Stimulated activated memory B cell treated with anti-CD40 and anti-IgM and Interleukin-4, amounts not matched to agents 10 μg/mL and 1 μg/mL and 100 μg/mL, for 72 hours (primary cell): ENCODE measurements around the gene ARF1.

ENCODE experiments used
- ATAC-seq: fragments of 150-1000 bp; cut with Tn5 transposase; 2 replicates; pipeline ENCODE4 v1.10.0; 2021
- H3K27ac Mint-ChIP-seq: one replicate; pipeline ENCODE4 v1.8.0; 2022; ENCODE audit warnings: mild to moderate bottlenecking, mixed read lengths
- H3K27me3 Mint-ChIP-seq: one replicate; pipeline ENCODE4 v1.8.0; 2022; ENCODE audit warnings: mixed read lengths
- H3K36me3 Mint-ChIP-seq: one replicate; pipeline ENCODE4 v1.8.0; 2022; ENCODE audit warnings: mixed read lengths
- H3K4me1 Mint-ChIP-seq: one replicate; pipeline ENCODE4 v1.8.0; 2022; ENCODE audit warnings: mixed read lengths
- H3K4me3 Mint-ChIP-seq: one replicate; pipeline ENCODE4 v1.8.0; 2022; ENCODE audit warnings: mild to moderate bottlenecking, moderate library complexity, mixed read lengths
- H3K9me3 Mint-ChIP-seq: one replicate; pipeline ENCODE4 v1.8.0; 2022; ENCODE audit warnings: mixed read lengths

Gene ARF1

GRCh38 chr1:228097333-228098081 lies 15.0 kb downstream of the ARF1 start:
- no peak for ATAC-seq
- Mint-ChIP-seq H3K27ac (no peak overlapping the region), H3K9me3 (peaks cover 9% of the 10 kb centered on the region), H3K27me3 (no peaks in the 10 kb centered on the region), H3K4me1 (peaks cover 42% of the 10 kb centered on the region), H3K36me3 (peaks cover 46% of the 10 kb centered on the region), H3K4me3 (no peak overlapping the region)

- H3K4me1 Mint-ChIP-seq = peaks cover 41% of the 10 kb centered on the region
- peaks cover 46% of the 10 kb centered on the region for H3K36me3 Mint-ChIP-seq
- ATAC-seq = no peak
- peaks cover 9% of the 10 kb centered on the region for H3K9me3 Mint-ChIP-seq
- H3K27me3 Mint-ChIP-seq = no peaks in the 10 kb centered on the region
- H3K4me3 Mint-ChIP-seq = no peak overlapping the region
- no peak overlapping the region for H3K27ac Mint-ChIP-seq
These were observed 15.9 kb downstream of the ARF1 start for GRCh38 chr1:228098323-228098931.

GRCh38 chr1:228099331-228099732 lies 16.8 kb downstream of the ARF1 start:
- H3K27ac Mint-ChIP-seq = no peak overlapping the region
- peaks cover 9% of the 10 kb centered on the region for H3K9me3 Mint-ChIP-seq
- peaks cover 40% of the 10 kb centered on the region for H3K36me3 Mint-ChIP-seq
- H3K4me3 Mint-ChIP-seq = no peak overlapping the region
- peaks cover 50% of the 10 kb centered on the region for H3K4me1 Mint-ChIP-seq
- ATAC-seq = no peak
- H3K27me3 Mint-ChIP-seq = no peaks in the 10 kb centered on the region

GRCh38 chr1:228100822-228101613 lies 18.5 kb downstream of the ARF1 start:
- Mint-ChIP-seq H3K27me3 (no peaks in the 10 kb centered on the region), H3K36me3 (peaks cover 23% of the 10 kb centered on the region), H3K4me3 (peak overlapping the region; percentile 86), H3K9me3 (no peaks in the 10 kb centered on the region), H3K4me1 (peaks cover 44% of the 10 kb centered on the region), H3K27ac (peak overlapping the region; percentile 30)
- no peak for ATAC-seq

GRCh38 chr1:228101614-228101993 lies 19.1 kb downstream of the ARF1 start:
- Mint-ChIP-seq H3K27ac (peak overlapping the region; percentile 85), H3K36me3 (peaks cover 23% of the 10 kb centered on the region), H3K9me3 (no peaks in the 10 kb centered on the region), H3K4me3 (peak overlapping the region; percentile 86), H3K4me1 (peaks cover 40% of the 10 kb centered on the region), H3K27me3 (no peaks in the 10 kb centered on the region)
- no peak for ATAC-seq

GRCh38 chr1:228101994-228102790 lies 19.7 kb downstream of the ARF1 start:
- H3K36me3 Mint-ChIP-seq = peaks cover 28% of the 10 kb centered on the region
- H3K27me3 Mint-ChIP-seq = no peaks in the 10 kb centered on the region
- peak; percentile 44 for ATAC-seq
- peaks cover 38% of the 10 kb centered on the region for H3K4me1 Mint-ChIP-seq
- H3K4me3 Mint-ChIP-seq = peak overlapping the region; percentile 86
- peak overlapping the region; percentile 85 for H3K27ac Mint-ChIP-seq
- no peaks in the 10 kb centered on the region for H3K9me3 Mint-ChIP-seq

- Mint-ChIP-seq H3K4me3 (peak within 1 kb of the TSS; percentile 86), H3K36me3 (peaks cover 22% of the 10 kb centered on the region), H3K27ac (peak within 1 kb of the TSS; percentile 85), H3K9me3 (no peaks in the 10 kb centered on the region), H3K27me3 (no peaks in the 10 kb centered on the region), H3K4me1 (peaks cover 45% of the 10 kb centered on the region)
- ATAC-seq = peak; percentile 91
These were observed 20.5 kb downstream of the ARF1 start, which contains the start of gene C1orf35 for GRCh38 chr1:228102791-228103620. Gene C1orf35, minus strand, starts transcription at chr1:228103325. Its CDS starts 98 bp downstream, at chr1:228103227.

GRCh38 chr1:228104526-228105269 lies 22.2 kb downstream of the ARF1 start:
- H3K27ac Mint-ChIP-seq = peak overlapping the region; percentile 18
- H3K4me1 Mint-ChIP-seq = peaks cover 55% of the 10 kb centered on the region
- H3K4me3 Mint-ChIP-seq = peak overlapping the region; percentile 86
- no peaks in the 10 kb centered on the region for H3K27me3 Mint-ChIP-seq
- H3K9me3 Mint-ChIP-seq = no peaks in the 10 kb centered on the region
- no peak for ATAC-seq
- peaks cover 9% of the 10 kb centered on the region for H3K36me3 Mint-ChIP-seq

- no peaks in the 10 kb centered on the region for H3K9me3 Mint-ChIP-seq
- H3K27ac Mint-ChIP-seq = no peak overlapping the region
- H3K4me1 Mint-ChIP-seq = peaks cover 60% of the 10 kb centered on the region
- ATAC-seq = no peak
- H3K27me3 Mint-ChIP-seq = no peaks in the 10 kb centered on the region
- peaks cover 9% of the 10 kb centered on the region for H3K36me3 Mint-ChIP-seq
- no peak overlapping the region for H3K4me3 Mint-ChIP-seq
These were observed 22.9 kb downstream of the ARF1 start for GRCh38 chr1:228105270-228105995.

GRCh38 chr1:228105996-228106799 lies 23.7 kb downstream of the ARF1 start:
- Mint-ChIP-seq H3K4me3 (no peak overlapping the region), H3K27ac (no peak overlapping the region), H3K36me3 (peaks cover 9% of the 10 kb centered on the region), H3K27me3 (no peaks in the 10 kb centered on the region), H3K9me3 (no peaks in the 10 kb centered on the region), H3K4me1 (peaks cover 56% of the 10 kb centered on the region)
- ATAC-seq = no peak

- no peaks in the 10 kb centered on the region for H3K9me3 Mint-ChIP-seq
- H3K4me1 Mint-ChIP-seq = peaks cover 50% of the 10 kb centered on the region
- peaks cover 9% of the 10 kb centered on the region for H3K36me3 Mint-ChIP-seq
- no peak overlapping the region for H3K4me3 Mint-ChIP-seq
- no peaks in the 10 kb centered on the region for H3K27me3 Mint-ChIP-seq
- no peak overlapping the region for H3K27ac Mint-ChIP-seq
- no peak for ATAC-seq
These were observed 24.2 kb downstream of the ARF1 start for GRCh38 chr1:228106800-228107054.

GRCh38 chr1:228107636-228108035 lies 25.1 kb downstream of the ARF1 start:
- no peaks in the 10 kb centered on the region for H3K27me3 Mint-ChIP-seq
- H3K27ac Mint-ChIP-seq = peak overlapping the region; percentile 91
- H3K36me3 Mint-ChIP-seq = peaks cover 9% of the 10 kb centered on the region
- peaks cover 48% of the 10 kb centered on the region for H3K4me1 Mint-ChIP-seq
- H3K9me3 Mint-ChIP-seq = no peaks in the 10 kb centered on the region
- peak overlapping the region; percentile 89 for H3K4me3 Mint-ChIP-seq
- ATAC-seq = no peak
